ENCODE measurements around the gene REM1.
"Not testable (repeated sequence)": the region's sequence is repeated elsewhere in the genome, so short reads cannot be mapped to it uniquely, and the experiment has no call there.

The REM1 gene

GRCh38 chr20:31446084-31446819 is 28.8 kb upstream of the REM1 start:
- TF ChIP-seq ELF4 (IDR thresholded peaks at IDR 0.05) (no peak), FOXM1 (IDR thresholded peaks at IDR 0.05; ENCODE audit: borderline replicate concordance) (no peak), FOXA1 (IDR thresholded peaks at IDR 0.05) (no peak), PKNOX1 (IDR thresholded peaks at IDR 0.05) (no peak), NFRKB (IDR thresholded peaks at IDR 0.05) (no peak), HDGF (IDR thresholded peaks at IDR 0.05; ENCODE audit: borderline replicate concordance) (no peak)
- CTCF ChIA-PET: no interaction called here
- POLR2A ChIA-PET: no interaction called here
- no peak for DNase-seq (ENCODE audit: extremely low spot score)

- TF ChIP-seq ELF4 (IDR thresholded peaks at IDR 0.05) (no peak), SP1 (IDR thresholded peaks at IDR 0.05) (no peak), FOXK2 (IDR thresholded peaks at IDR 0.05) (no peak), FOXA1 (IDR thresholded peaks at IDR 0.05) (no peak), TARDBP (IDR thresholded peaks at IDR 0.05) (no peak), PKNOX1 (IDR thresholded peaks at IDR 0.05) (no peak), CTBP1 (IDR thresholded peaks at IDR 0.05; ENCODE audit: borderline replicate concordance) (no peak), L3MBTL2 (conservative IDR thresholded peaks at IDR 0.05) (no peak), BHLHE40 (IDR thresholded peaks at IDR 0.05; ENCODE audit: borderline replicate concordance) (no peak), FOXM1 (IDR thresholded peaks at IDR 0.05; ENCODE audit: borderline replicate concordance) (no peak), HDGF (IDR thresholded peaks at IDR 0.05; ENCODE audit: borderline replicate concordance) (no peak), ZNF384 (IDR thresholded peaks at IDR 0.05) (no peak), LEF1 (IDR thresholded peaks at IDR 0.05; ENCODE audit: borderline replicate concordance) (no peak), ARNT (IDR thresholded peaks at IDR 0.05) (no peak), NFRKB (IDR thresholded peaks at IDR 0.05) (no peak), SUZ12 (IDR thresholded peaks at IDR 0.05) (no peak)
- no peak for DNase-seq (ENCODE audit: extremely low spot score)
- ChIA-PET CTCF (interaction anchor here (0.5 to 1.0 kb wide), 3 partner anchors 10 to 68 kb away, joined by 3 to 4 read pairs (median 4); partner anchors contain the start of gene DEFB123), POLR2A (no interaction called here)
These were observed 25.3 kb upstream of the REM1 start for GRCh38 chr20:31449511-31450414.

GRCh38 chr20:31452575-31452974 is 22.5 kb upstream of the REM1 start:
- ChIA-PET CTCF (no interaction called here), POLR2A (no interaction called here)
- DNase-seq (ENCODE audit: extremely low spot score): no peak
- TF ChIP-seq L3MBTL2 (conservative IDR thresholded peaks at IDR 0.05) (no peak), FOXM1 (IDR thresholded peaks at IDR 0.05; ENCODE audit: borderline replicate concordance) (no peak), ARNT (IDR thresholded peaks at IDR 0.05) (no peak), ZNF384 (IDR thresholded peaks at IDR 0.05) (no peak), NFRKB (IDR thresholded peaks at IDR 0.05) (no peak), BHLHE40 (IDR thresholded peaks at IDR 0.05; ENCODE audit: borderline replicate concordance) (no peak)

GRCh38 chr20:31454361-31454760 is 20.7 kb upstream of the REM1 start:
- ChIA-PET POLR2A (no interaction called here), CTCF (interaction anchor here (2.1 kb wide), 1 partner anchor 49 kb away, joined by 6 read pairs; no protein-coding TSS in a partner anchor)
- TF ChIP-seq SUZ12 (IDR thresholded peaks at IDR 0.05) (no peak), FOXK2 (IDR thresholded peaks at IDR 0.05) (no peak), NFRKB (IDR thresholded peaks at IDR 0.05) (no peak), HDGF (IDR thresholded peaks at IDR 0.05; ENCODE audit: borderline replicate concordance) (no peak)
- DNase-seq (ENCODE audit: extremely low spot score): no peak

- POLR2A ChIA-PET; CTCF ChIA-PET; DNase-seq (ENCODE audit: extremely low spot score): not testable (repeated sequence)
These were observed 4.1 kb upstream of the REM1 start for GRCh38 chr20:31470946-31471345.

- POLR2A ChIA-PET: no interaction called here
- DNase-seq (ENCODE audit: extremely low spot score): no peak
- TF ChIP-seq ZNF384 (IDR thresholded peaks at IDR 0.05) (no peak), FOXM1 (IDR thresholded peaks at IDR 0.05; ENCODE audit: borderline replicate concordance) (no peak), SUZ12 (IDR thresholded peaks at IDR 0.05) (no peak), FOXK2 (IDR thresholded peaks at IDR 0.05) (no peak), HDGF (IDR thresholded peaks at IDR 0.05; ENCODE audit: borderline replicate concordance) (no peak), L3MBTL2 (conservative IDR thresholded peaks at IDR 0.05) (no peak)
- CTCF ChIA-PET: interaction anchor here (0.6 kb wide), 1 partner anchor 18 kb away, joined by 4 read pairs; no protein-coding TSS in a partner anchor
These were observed 2.4 kb upstream of the REM1 start for GRCh38 chr20:31472395-31473330.

Data from HEK293T (cell line).